HG03095 (cell line): Measurements from ENCODE around the gene HRH2.

Source experiments
- ATAC-seq: cut with Tn5 transposase; IDR thresholded peaks from one replicate; pipeline ENCODE4 v1.9.1; 2021; ENCODE audit warnings: moderate library complexity; ENCODE audit not compliant: unreplicated experiment

The HRH2 gene

GRCh38 chr5:175690586-175690985 lies 32.7 kb downstream of the HRH2 start:
- no peak for ATAC-seq

- no peak for ATAC-seq
Measured at GRCh38 chr5:175691761-175692160, 33.9 kb downstream of the HRH2 start.

GRCh38 chr5:175692235-175692995 lies 34.5 kb downstream of the HRH2 start:
- no peak for ATAC-seq

- no peak for ATAC-seq
Measured at GRCh38 chr5:175692996-175693710, 35.3 kb downstream of the HRH2 start.

GRCh38 chr5:175693741-175694140 lies 35.9 kb downstream of the HRH2 start:
- no peak for ATAC-seq

GRCh38 chr5:175694371-175695160 lies 36.7 kb downstream of the HRH2 start:
- no peak for ATAC-seq

GRCh38 chr5:175695161-175696126 lies 37.6 kb downstream of the HRH2 start:
- no peak for ATAC-seq

GRCh38 chr5:175696139-175696854 lies 38.4 kb downstream of the HRH2 start:
- ATAC-seq: no peak

GRCh38 chr5:175696855-175697198 lies 39.0 kb downstream of the HRH2 start:
- no peak for ATAC-seq

- no peak for ATAC-seq
Measured at GRCh38 chr5:175697846-175698245, 40.0 kb downstream of the HRH2 start.

- no peak for ATAC-seq
Measured at GRCh38 chr5:175698401-175699115, 40.7 kb downstream of the HRH2 start.

- no peak for ATAC-seq
Measured at GRCh38 chr5:175700991-175701390, 43.1 kb downstream of the HRH2 start.

- no peak for ATAC-seq
Measured at GRCh38 chr5:175701797-175702196, 43.9 kb downstream of the HRH2 start.

- ATAC-seq: no peak
Measured at GRCh38 chr5:175706499-175706898, 48.6 kb downstream of the HRH2 start.

- no peak for ATAC-seq
Measured at GRCh38 chr5:175707751-175708375, 50.0 kb downstream of the HRH2 start.

- no peak for ATAC-seq
Measured at GRCh38 chr5:175709276-175709781, 51.5 kb downstream of the HRH2 start.

GRCh38 chr5:175710326-175710725 lies 52.5 kb downstream of the HRH2 start:
- no peak for ATAC-seq

GRCh38 chr5:175711031-175711430 lies 53.2 kb downstream of the HRH2 start:
- ATAC-seq: no peak
